Large intestine (tissue), 3 donors: ENCODE data around the gene PKP4. TPM values are rescaled to one million over a fixed set of nuclear protein-coding genes. Genes with fewer than 3 reads are reported as not detected.

Experiments used
- DNase-seq, 2 donors: peaks; one replicate each; pipeline versions ENCODE4 v3.0.0 to v3.0.0-alpha.2; 2013
- H3K27ac ChIP-seq: one replicate; pipeline ENCODE4 v1.5.1; 2013; ENCODE audit warnings: low read length
- H3K27me3 ChIP-seq: 2 replicates; pipeline ENCODE4 v1.6.1; 2013; ENCODE audit warnings: low read length; ENCODE audit not compliant: control insufficient read depth, insufficient read depth
- H3K36me3 ChIP-seq: 2 replicates; pipeline ENCODE4 v1.6.1; 2013; ENCODE audit warnings: low read length; ENCODE audit not compliant: control insufficient read depth, insufficient read depth
- H3K4me1 ChIP-seq: one replicate; pipeline ENCODE4 v1.6.1; 2013; ENCODE audit warnings: low read length; ENCODE audit not compliant: control insufficient read depth, insufficient read depth
- H3K4me3 ChIP-seq: one replicate; pipeline ENCODE4 v1.5.1; 2013; ENCODE audit warnings: low read length
- H3K9me3 ChIP-seq: one replicate; pipeline ENCODE4 v1.6.1; 2013; ENCODE audit warnings: mild to moderate bottlenecking, low read depth, low read length, moderate library complexity; ENCODE audit not compliant: control insufficient read depth
- WGBS: methylation state at CpG from one replicate; pipeline ENCODE4 v1.1.5; 2013; ENCODE audit warnings: low lambda C conversion rate; ENCODE audit not compliant: insufficient coverage; 5-methylcytosine and 5-hydroxymethylcytosine counted together
- polyA plus RNA-seq: library from polyadenylated mRNA; unstranded; fragments of 120-200 nt; gene quantifications from one replicate; pipeline ENCODE4 v1.2.1, GENCODE V29; 2013

PKP4 gene
- polyA plus RNA-seq, 1 donor = 56.1 TPM

DNA sequence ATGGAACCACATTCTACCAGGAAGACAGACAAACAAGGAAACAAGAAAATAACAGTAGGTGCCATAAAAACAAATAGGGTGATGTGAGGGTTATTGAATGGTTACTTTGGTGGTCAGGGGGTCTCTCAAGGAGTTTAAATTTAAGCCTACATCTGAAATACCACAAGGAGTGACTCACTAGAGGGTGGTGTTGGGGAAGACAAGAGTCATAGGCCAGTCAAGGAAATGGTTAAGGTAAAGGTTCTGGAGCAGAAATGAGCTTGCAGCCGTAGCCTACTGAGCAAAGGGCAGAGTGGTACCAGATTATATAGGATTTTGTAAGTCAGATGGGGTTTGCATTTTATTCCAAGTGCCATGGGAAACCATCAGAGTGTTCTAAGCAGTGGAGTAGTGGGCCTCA, 202.7 kb downstream of the PKP4 start:
- Histone ChIP-seq H3K9me3 (no peaks in the 10 kb centered on the region), H3K27me3 (no peaks in the 10 kb centered on the region), H3K36me3 (peaks cover 59% of the 10 kb centered on the region), H3K4me1 (no peaks in the 10 kb centered on the region), H3K27ac (no peak overlapping the region), H3K4me3 (no peak overlapping the region)
- no peak for DNase-seq
- no CpG with 5 or more reads among the region's 1 CpG for WGBS

DNA sequence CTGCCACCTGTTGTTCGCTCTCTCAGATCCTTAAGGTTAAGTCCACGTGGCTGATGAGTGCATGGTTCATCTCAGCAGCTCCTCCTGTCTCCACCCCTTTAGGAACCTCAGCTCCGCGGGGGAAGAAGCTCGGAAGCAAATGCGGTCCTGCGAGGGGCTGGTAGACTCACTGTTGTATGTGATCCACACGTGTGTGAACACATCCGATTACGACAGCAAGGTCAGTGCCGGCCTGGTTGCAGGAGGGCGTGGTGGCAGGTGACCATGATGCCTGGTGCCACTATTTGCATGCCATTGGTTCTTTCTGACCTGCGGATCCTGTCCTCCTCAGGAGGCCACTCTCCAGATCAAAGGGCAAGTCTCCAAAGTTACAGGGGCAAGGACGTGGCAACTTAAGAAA, 204.5 kb downstream of the PKP4 start:
- H3K4me3 ChIP-seq = no peak overlapping the region
- peaks cover 69% of the 10 kb centered on the region for H3K36me3 ChIP-seq
- no peak for DNase-seq
- H3K27me3 ChIP-seq = no peaks in the 10 kb centered on the region
- WGBS = no CpG with 5 or more reads among the region's 14 CpGs
- no peak overlapping the region for H3K27ac ChIP-seq
- H3K4me1 ChIP-seq = no peaks in the 10 kb centered on the region
- H3K9me3 ChIP-seq = no peaks in the 10 kb centered on the region

DNA sequence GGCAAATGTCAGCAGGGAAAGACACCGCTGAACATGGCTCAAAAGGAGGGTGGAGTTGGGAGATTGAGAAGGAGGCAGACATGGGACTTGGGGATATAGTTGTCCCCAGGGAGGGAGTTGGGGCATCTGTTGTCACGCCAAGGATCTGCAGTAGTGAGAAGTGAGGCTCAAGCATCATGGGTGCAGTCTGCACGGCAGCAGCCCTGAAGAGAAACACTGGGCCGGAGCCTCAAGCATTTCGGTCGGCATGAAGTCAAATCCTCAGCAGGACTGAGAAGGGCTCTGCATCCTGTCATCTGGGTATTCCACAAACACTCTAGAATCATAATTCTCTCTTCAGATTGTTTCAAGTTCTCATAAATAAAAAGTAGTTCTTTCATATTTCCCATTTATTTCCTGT, 205.7 kb downstream of the PKP4 start:
- Histone ChIP-seq H3K36me3 (peaks cover 75% of the 10 kb centered on the region), H3K27me3 (no peaks in the 10 kb centered on the region), H3K4me1 (no peaks in the 10 kb centered on the region), H3K9me3 (no peaks in the 10 kb centered on the region), H3K27ac (no peak overlapping the region), H3K4me3 (no peak overlapping the region)
- no peak for DNase-seq
- WGBS = no CpG with 5 or more reads among the region's 6 CpGs

DNA sequence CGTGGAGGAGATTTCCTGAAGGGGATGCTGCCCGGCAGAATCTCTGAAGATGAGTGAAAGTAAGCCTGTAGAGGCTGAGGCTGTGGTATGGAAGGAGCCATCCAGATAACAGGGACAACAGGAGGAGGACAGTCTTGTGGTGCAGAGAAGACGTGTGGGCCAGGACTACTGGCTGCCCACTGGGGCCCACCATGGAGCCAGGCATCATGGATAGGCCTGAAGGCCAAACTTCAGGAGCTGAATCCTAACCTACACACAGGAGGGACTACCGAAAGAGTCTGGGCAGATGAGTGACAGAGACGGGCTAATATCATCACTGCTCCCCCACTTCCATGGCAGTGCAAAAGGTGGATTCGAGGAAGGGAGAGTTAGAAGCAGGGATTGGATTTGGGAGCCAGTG, 207.0 kb downstream of the PKP4 start:
- no peak overlapping the region for H3K4me3 ChIP-seq
- no CpG with 5 or more reads among the region's 6 CpGs for WGBS
- no peaks in the 10 kb centered on the region for H3K4me1 ChIP-seq
- DNase-seq = no peak
- no peaks in the 10 kb centered on the region for H3K27me3 ChIP-seq
- H3K36me3 ChIP-seq = peaks cover 86% of the 10 kb centered on the region
- H3K27ac ChIP-seq = no peak overlapping the region
- no peaks in the 10 kb centered on the region for H3K9me3 ChIP-seq

DNA sequence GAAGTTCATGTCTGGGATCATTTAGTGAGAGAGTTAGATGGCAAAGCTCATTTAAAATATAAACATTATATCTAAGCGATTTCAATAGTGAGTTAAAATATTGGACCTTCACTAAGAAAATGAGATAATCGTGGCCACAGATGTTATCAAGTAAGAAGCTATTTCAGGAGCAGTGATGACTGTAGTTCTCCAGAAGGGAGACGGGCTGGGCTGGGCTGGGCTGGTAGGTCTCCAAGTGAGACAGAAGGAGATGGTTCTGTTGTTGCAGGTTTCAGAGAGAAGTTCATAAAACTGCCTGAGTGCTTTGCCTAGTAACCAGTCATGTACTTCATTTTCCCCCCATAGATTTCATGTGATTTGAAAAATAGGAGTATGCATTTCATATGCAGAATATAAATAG, 208.2 kb downstream of the PKP4 start:
- no peak overlapping the region for H3K27ac ChIP-seq
- no CpG with 5 or more reads among the region's 3 CpGs for WGBS

DNA sequence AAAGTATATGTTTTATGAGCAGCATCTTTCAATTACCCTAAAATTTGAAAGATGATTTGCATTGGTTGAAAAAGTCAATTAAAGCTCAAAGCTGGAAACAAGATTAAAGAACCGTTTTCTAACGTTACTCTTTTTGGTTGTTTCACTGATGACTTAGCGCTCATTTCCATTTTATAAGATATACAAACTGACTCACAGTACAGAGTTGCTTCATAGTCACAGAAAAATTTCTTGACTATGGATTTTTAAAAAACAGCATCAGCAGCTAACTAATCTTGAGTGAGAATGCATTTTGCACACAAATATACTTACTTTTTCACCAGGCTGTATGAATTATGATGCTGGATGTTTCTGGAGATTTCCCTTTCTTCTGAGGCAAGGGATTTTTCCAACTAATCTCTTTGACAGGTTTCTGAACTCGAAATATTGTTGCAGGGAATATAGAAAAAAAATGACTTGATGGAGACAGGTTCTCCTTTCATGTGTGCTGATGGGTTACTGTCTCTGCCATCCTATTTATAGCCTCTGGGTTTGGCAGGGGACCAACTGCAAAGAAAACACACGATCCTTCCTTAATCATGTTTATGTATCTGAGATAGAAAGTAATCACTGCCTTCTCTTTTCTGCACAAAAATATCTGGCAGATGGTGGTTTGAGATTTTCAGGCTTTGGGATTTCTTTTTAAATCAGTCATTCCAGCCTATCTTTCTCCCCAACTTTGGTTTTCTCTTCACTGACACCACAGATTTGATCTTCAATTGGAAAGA, 209.0 kb downstream of the PKP4 start:
- Histone ChIP-seq H3K36me3 (peaks cover 83% of the 10 kb centered on the region), H3K27ac (no peak overlapping the region)
- no peak for DNase-seq

More for the DNA sequence above, 208.2 kb downstream of the PKP4 start:
- DNase-seq = no peak
- no peaks in the 10 kb centered on the region for H3K27me3 ChIP-seq
- H3K4me1 ChIP-seq = no peaks in the 10 kb centered on the region
- peaks cover 81% of the 10 kb centered on the region for H3K36me3 ChIP-seq
- no peaks in the 10 kb centered on the region for H3K9me3 ChIP-seq
- no peak overlapping the region for H3K4me3 ChIP-seq

DNA sequence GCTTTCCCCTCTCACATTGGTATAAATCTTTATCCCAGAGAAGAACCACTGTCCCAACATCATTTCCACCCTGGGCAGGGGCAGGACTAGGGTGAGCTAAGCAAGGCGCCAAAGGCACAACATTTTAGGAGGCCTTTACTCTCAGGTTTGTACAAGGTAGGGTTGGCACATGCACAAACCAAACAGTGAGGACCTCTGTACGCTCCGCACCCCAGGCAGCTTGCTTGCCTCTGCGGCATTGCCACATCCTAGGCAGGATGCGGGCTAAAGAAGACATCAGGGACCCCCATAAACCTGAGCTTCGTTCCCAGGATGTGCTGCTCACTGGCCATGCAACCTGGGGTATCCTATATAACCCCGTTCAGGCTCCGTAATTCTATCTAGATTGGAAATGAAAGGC, 210.2 kb downstream of the PKP4 start:
- Histone ChIP-seq H3K27me3 (no peaks in the 10 kb centered on the region), H3K9me3 (no peaks in the 10 kb centered on the region), H3K36me3 (peaks cover 74% of the 10 kb centered on the region), H3K4me3 (no peak overlapping the region), H3K4me1 (no peaks in the 10 kb centered on the region), H3K27ac (no peak overlapping the region)
- no peak for DNase-seq
- WGBS = no CpG with 5 or more reads among the region's 8 CpGs

More for the DNA sequence above, 209.0 kb downstream of the PKP4 start:
- no peaks in the 10 kb centered on the region for H3K4me1 ChIP-seq
- no peaks in the 10 kb centered on the region for H3K27me3 ChIP-seq
- WGBS = 100% methylated on average over 3 of the region's 5 CpGs
- no peak overlapping the region for H3K4me3 ChIP-seq
- no peaks in the 10 kb centered on the region for H3K9me3 ChIP-seq

DNA sequence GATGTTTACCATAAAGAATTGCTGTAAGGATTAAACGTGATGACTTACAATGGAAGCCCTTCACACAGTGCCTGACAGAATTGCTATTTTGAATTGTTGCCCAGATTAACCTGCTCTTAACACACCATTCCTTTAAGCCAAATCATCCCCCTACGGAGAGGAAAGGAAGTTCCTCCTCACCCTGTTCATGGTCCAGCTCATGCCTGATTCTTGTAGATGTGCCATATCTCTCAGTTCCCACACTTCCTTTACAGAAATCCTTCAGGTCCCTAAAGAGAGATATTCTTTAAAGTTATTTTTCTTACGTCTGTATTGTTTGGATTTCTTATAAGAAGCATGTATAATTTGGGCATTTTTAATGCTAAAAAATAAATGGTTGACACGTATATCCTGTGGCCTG, 210.8 kb downstream of the PKP4 start:
- 72% methylated on average over 2 of the region's 4 CpGs for WGBS
- Histone ChIP-seq H3K4me3 (no peak overlapping the region), H3K4me1 (no peaks in the 10 kb centered on the region), H3K27me3 (no peaks in the 10 kb centered on the region), H3K36me3 (peaks cover 68% of the 10 kb centered on the region), H3K9me3 (no peaks in the 10 kb centered on the region), H3K27ac (no peak overlapping the region)
- DNase-seq = no peak

DNA sequence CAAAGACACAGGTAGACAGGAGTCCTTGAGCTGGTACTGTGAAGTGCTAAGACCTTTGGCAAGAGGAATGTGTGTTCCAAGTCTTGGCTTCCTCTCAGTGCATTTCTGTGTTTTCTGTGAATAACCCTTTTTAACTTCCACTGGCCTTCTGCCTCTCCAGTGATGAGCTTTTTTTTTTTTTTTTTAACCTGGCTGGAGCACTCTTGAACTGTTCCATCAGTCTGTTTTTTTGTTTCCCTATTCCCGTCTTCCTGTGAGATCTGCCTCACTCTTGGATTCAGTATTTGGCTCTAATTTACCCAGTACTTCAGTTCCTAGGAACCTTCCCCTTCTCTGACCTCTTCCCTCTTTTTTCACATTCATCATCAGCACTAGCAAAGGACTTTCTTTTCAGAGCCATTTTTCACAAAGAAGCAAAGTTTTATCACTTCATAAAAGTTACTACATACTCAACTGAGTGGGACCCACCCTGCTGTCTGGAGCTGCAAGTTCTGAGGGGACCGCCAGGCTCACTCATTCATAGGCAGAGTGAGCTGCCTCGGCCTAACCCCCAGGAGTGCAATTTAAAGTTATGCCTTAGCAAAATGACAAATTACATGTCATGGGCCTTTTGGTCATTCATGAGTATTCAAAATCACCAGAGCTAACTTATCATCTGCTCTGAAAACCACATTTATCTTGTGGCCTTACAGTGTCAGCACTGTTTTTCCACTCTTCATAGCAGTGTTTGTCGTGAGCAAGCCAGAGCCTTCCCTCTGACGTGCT, 211.4 kb downstream of the PKP4 start:
- no peak for DNase-seq
- 100% methylated on average over 1 of the region's 5 CpGs for WGBS
- Histone ChIP-seq H3K9me3 (no peaks in the 10 kb centered on the region), H3K4me1 (no peaks in the 10 kb centered on the region), H3K27ac (no peak overlapping the region), H3K27me3 (no peaks in the 10 kb centered on the region), H3K36me3 (peaks cover 63% of the 10 kb centered on the region), H3K4me3 (no peak overlapping the region)

DNA sequence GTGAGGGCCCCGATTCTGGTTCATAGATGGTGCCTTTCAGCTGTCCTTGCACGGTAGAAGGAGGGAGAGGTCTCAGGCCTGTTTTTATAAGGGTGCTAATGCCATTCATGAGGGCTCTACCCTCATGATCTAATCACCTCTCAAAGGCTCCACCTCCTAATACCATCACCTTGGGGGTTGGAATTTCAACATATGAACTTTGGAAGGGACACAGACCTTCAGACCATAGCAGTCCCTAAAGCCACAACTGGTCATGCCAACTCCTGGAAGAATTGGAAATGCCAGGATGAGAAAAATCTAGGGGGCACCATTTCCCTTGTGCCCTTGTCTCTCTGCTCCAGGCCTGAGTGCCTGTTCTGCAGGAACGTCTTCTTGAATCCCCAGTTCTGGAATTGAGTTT, 213.5 kb downstream of the PKP4 start:
- Histone ChIP-seq H3K4me1 (no peaks in the 10 kb centered on the region), H3K36me3 (peaks cover 64% of the 10 kb centered on the region), H3K27me3 (no peaks in the 10 kb centered on the region), H3K9me3 (no peaks in the 10 kb centered on the region), H3K27ac (no peak overlapping the region), H3K4me3 (no peak overlapping the region)
- no CpG with 5 or more reads among the region's 3 CpGs for WGBS
- no peak for DNase-seq
